Urinary bladder (tissue), 4 donors: ENCODE data around the gene FBXO21. TPM values are rescaled to one million over a fixed set of nuclear protein-coding genes. Genes with fewer than 3 reads are reported as not detected.
"Not testable (repeated sequence)": the region's sequence is repeated elsewhere in the genome, so short reads cannot be mapped to it uniquely, and the experiment has no call there.

Experiments used
- DNase-seq: peaks from one replicate; pipeline ENCODE4 v3.0.0-alpha.2; 2015; ENCODE audit errors: extremely low spot score
- H3K27ac ChIP-seq: one replicate; pipeline ENCODE4 v1.5.1; 2013; ENCODE audit warnings: low read depth, mild to moderate bottlenecking, moderate library complexity
- H3K36me3 ChIP-seq: one replicate; pipeline ENCODE4 v1.6.1; 2013; ENCODE audit warnings: mild to moderate bottlenecking, moderate library complexity; ENCODE audit not compliant: insufficient read depth
- H3K4me1 ChIP-seq: one replicate; pipeline ENCODE4 v1.6.1; 2013; ENCODE audit warnings: mild to moderate bottlenecking, moderate library complexity; ENCODE audit not compliant: insufficient read depth
- H3K4me3 ChIP-seq: one replicate; pipeline ENCODE4 v1.5.1; 2013; ENCODE audit warnings: low read depth, low read length
- WGBS: extraction: QIAGEN DNeasy Blood & Tissue Kit; methylation state at CpG from one replicate; pipeline ENCODE4 v1.1.7; 2013; 5-methylcytosine and 5-hydroxymethylcytosine counted together
- polyA plus RNA-seq: library from polyadenylated mRNA; stranded (reverse); fragments of 200-250 nt; gene quantifications from one replicate; pipeline ENCODE4 v1.2.3, GENCODE V29; 2013
- total RNA-seq: library from RNA; depleted of rRNA; stranded (reverse); fragments of >200 nt; gene quantifications from one replicate; pipeline ENCODE4 v1.2.3, GENCODE V29; 2014
- donor health status: healthy with polysubstance abuse.
- donor health status: healthy.

FBXO21 gene, protein sequence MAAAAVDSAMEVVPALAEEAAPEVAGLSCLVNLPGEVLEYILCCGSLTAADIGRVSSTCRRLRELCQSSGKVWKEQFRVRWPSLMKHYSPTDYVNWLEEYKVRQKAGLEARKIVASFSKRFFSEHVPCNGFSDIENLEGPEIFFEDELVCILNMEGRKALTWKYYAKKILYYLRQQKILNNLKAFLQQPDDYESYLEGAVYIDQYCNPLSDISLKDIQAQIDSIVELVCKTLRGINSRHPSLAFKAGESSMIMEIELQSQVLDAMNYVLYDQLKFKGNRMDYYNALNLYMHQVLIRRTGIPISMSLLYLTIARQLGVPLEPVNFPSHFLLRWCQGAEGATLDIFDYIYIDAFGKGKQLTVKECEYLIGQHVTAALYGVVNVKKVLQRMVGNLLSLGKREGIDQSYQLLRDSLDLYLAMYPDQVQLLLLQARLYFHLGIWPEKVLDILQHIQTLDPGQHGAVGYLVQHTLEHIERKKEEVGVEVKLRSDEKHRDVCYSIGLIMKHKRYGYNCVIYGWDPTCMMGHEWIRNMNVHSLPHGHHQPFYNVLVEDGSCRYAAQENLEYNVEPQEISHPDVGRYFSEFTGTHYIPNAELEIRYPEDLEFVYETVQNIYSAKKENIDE
- total RNA-seq (70.7 TPM), polyA plus RNA-seq (40.2 TPM)

DNA sequence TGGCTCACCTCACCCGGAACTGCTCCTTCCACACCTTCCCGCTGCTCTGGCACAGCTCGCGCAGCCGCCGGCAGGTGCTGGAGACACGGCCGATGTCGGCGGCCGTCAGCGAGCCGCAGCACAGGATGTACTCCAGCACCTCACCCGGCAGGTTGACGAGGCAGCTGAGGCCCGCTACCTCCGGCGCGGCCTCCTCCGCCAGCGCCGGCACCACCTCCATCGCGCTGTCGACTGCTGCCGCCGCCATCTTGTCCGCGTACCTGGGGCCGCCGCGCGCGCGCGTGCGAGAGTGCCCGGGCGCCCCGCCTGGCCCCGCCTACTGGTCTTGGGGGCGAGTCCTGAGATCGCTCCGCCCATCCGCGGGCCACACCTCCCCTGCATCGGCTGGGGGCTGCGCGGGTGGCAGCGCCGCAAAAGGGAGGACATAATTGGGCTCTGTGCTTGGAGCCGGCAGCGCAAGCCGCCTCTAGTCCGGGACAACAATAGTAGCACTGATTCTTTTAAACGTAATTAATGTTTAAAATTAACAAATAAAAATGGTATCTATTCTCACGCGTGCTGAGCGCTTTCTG lies at the start of gene FBXO21:
Gene FBXO21 (minus strand): TSS at position 261 of the 572 bp plus-strand sequence. CDS start 14 bp downstream, at position 247.
- Histone ChIP-seq H3K4me1 (no peaks in the 10 kb centered on the region), H3K27ac (peak within 1 kb of the TSS; percentile 48), H3K4me3 (peak within 1 kb of the TSS; percentile 100), H3K36me3 (no peaks in the 10 kb centered on the region)
- peak; percentile 47 for DNase-seq
- 2% methylated on average over 59 of the region's 59 CpGs for WGBS

DNA sequence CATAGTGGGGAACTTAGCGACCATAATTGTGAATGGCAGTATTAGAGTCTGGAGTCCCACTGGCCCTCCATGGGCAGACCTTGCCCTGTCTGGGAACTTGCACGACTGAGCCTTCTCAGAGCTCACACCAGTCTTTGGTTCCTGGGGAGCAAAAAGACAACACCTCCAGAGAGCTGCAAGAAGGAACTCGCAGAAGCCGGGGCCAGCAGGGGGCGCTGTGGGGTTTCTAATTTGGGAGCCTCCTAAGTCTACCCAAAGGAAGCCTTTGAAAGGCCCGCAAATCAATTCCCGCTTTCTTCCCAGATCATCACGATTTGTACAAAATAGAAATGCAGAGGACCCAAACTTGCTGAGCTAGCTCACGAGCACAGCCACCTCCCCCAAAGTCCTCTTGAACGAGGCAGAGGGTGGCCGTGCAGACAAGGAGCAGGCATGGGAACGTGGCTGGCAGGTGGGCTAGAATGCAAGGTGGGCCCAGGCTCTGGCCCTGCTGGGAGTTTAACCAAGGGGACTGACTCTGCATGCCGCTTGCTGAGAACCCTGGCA lies 46.3 kb upstream of the FBXO21 start:
- 5% methylated on average over 13 of the region's 13 CpGs for WGBS
- H3K27ac ChIP-seq: no peak overlapping the region
- no peak for DNase-seq
- H3K4me3 ChIP-seq: no peak overlapping the region
- no peaks in the 10 kb centered on the region for H3K4me1 ChIP-seq
- no peaks in the 10 kb centered on the region for H3K36me3 ChIP-seq

DNA sequence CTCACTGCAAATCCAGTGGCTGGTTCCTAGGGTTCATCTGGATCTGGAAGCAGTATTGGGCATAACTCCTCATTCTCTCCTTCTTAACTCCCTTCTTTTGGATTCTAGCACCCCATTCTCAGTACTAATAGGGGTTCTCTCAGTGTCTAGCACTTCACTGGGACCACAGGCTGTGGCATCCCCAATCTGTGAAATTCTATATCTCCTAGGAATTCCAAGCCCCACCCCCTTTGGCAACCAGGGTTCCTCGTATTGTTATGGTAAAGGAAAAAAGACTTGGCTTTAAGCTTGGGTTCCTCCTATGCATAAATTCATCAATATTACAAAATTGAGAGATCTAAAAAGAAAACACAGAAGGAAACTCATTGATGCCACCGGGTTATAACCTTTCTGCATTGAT lies 45.0 kb upstream of the FBXO21 start:
- 32% methylated on average over 2 of the region's 2 CpGs for WGBS
- Histone ChIP-seq H3K36me3 (no peaks in the 10 kb centered on the region), H3K4me3 (no peak overlapping the region), H3K4me1 (no peaks in the 10 kb centered on the region), H3K27ac (no peak overlapping the region)
- no peak for DNase-seq

DNA sequence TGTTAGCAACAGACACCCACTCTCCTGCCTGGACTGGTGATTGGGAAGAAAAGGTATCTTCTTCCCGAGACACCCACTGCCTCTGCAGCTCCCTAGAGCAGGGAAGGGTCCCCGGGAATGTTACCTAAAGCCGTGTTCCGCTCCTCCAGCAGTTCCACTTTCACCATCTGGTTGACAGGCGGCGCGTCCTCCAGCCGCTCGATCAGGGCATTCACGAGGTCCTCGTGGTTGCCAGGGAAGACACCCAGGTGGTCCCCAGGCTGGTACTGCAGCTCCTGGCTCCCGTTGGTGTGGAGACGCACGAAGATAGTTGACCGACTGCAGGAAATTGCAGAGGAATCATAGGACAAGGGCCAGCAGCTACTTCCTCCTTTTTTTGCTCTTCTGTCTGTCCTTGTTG lies 44.2 kb upstream of the FBXO21 start:
- Histone ChIP-seq H3K4me1 (no peaks in the 10 kb centered on the region), H3K4me3 (no peak overlapping the region), H3K27ac (no peak overlapping the region), H3K36me3 (no peaks in the 10 kb centered on the region)
- no peak for DNase-seq
- 91% methylated on average over 15 of the region's 15 CpGs for WGBS

DNA sequence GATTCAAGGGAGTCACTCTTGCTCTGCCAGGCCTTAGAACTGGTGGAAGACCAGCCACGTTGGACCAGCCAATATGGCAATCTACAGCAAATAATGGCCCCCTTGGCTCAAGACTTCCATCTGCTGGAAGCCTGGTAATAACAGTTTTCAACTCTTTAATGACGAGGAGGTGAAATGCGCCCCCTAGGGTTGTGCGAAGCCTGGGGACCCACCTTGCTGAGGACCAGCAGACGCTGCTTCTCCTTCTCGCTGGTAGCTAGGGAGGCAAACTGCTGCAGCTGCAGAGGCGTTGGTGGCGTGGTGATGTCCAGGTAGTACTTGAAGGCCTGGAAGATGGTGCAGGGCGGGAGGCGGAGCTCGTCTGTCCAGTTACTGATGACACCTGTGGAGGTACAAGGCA lies 41.5 kb upstream of the FBXO21 start:
- 79% methylated on average over 11 of the region's 11 CpGs for WGBS
- Histone ChIP-seq H3K4me1 (no peaks in the 10 kb centered on the region), H3K4me3 (no peak overlapping the region), H3K36me3 (no peaks in the 10 kb centered on the region), H3K27ac (no peak overlapping the region)
- no peak for DNase-seq

DNA sequence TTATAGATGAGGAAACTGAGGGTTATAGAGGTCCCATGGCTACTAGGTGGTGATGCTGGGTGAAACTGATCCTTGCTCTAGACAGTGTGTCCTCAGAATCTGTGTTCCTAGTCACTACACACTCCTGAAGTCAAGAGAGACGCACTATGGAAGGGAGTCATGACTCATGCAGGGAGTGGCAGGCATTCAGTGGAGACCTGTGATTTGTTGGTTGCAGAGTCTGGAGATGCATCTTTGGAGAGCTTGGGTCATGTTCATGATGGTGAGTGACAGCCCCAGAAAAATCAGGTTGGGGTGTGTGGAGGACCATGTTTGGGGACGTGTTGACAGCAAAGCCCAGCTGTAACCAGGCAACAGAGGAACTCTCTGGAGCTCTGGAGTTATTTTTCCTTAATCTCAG lies 38.0 kb upstream of the FBXO21 start:
- Histone ChIP-seq H3K36me3 (no peaks in the 10 kb centered on the region), H3K27ac (no peak overlapping the region), H3K4me3 (no peak overlapping the region), H3K4me1 (no peaks in the 10 kb centered on the region)
- 39% methylated on average over 2 of the region's 2 CpGs for WGBS
- DNase-seq: no peak

DNA sequence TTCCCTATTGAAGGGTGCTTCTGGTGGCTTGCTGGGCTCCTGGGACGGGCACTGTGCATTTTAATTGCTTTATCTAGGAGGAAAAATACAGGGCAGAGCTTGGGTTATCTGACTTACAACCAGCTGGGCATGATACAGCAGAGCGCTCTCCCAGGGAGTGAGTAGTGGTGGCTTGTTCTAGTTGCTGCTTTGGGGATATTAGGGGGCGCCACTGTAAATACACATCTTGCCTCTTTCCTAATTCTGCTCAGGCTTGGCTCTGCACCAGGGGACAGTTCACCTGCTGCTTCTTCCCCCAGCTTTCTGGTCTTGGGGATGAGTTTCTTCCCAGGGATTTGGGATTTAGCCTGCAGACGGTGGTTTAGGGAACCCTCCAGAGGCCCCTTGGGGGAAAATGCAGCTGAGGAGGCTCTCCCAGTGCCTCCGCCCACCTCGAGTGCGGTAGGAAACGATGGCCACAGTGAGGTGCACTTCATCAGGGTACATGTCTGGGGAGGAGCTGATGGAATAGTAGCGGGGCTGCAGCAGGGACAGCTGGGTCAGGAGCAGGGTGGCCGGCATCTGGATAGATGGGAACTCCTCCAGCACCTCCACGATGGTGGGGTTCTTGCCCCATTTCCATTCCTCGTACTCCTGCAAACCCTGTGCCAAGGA lies 36.9 kb upstream of the FBXO21 start:
- 45% methylated on average over 12 of the region's 12 CpGs for WGBS
- no peak for DNase-seq

DNA sequence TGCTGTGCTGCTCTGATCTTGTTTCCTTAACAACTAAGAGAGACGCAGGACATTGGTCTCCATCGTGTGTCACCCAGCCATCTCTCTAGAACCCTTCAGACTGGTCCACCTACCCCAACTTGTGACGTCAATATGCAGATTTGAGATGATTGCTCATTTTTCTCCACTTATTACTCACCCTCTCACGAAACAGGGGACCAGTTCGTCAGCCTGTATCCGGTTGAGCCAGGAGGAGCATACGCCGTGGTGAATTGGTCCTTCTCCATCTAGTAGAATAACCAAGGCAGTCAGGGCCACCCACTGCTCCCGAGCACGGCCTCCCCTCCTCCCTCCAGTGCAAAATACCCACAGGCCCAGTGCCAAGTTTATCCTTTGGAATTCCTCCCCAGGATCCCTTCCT lies 36.2 kb upstream of the FBXO21 start:
- Histone ChIP-seq H3K4me1 (no peaks in the 10 kb centered on the region), H3K27ac (no peak overlapping the region), H3K36me3 (no peaks in the 10 kb centered on the region), H3K4me3 (no peak overlapping the region)
- no peak for DNase-seq
- WGBS: 74% methylated on average over 10 of the region's 10 CpGs

More for the DNA sequence above, 36.9 kb upstream of the FBXO21 start:
- Histone ChIP-seq H3K27ac (no peak overlapping the region), H3K36me3 (no peaks in the 10 kb centered on the region), H3K4me1 (no peaks in the 10 kb centered on the region), H3K4me3 (no peak overlapping the region)

DNA sequence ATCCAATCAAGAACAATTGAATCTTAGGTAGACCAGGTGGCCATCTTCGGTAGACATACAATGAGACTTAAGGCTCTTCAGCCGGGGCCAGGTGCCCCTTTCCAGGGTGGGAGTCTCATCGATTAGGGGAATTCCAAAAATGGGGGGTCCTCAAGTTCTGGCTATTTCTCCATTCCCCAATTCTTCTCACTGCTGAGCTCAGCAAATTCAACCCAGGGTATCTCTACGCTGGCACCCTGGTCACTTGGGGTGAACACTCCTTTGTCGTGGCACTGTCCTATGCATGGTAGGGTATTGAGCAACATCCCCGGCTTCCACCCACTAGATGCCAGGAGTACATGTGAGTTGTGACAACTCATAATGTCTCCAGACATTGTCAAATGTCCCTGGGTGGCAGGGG lies 34.9 kb upstream of the FBXO21 start:
- DNase-seq: no peak
- no peak overlapping the region for H3K27ac ChIP-seq
- 88% methylated on average over 6 of the region's 6 CpGs for WGBS
- H3K36me3 ChIP-seq: no peaks in the 10 kb centered on the region
- H3K4me3 ChIP-seq: no peak overlapping the region
- no peaks in the 10 kb centered on the region for H3K4me1 ChIP-seq

DNA sequence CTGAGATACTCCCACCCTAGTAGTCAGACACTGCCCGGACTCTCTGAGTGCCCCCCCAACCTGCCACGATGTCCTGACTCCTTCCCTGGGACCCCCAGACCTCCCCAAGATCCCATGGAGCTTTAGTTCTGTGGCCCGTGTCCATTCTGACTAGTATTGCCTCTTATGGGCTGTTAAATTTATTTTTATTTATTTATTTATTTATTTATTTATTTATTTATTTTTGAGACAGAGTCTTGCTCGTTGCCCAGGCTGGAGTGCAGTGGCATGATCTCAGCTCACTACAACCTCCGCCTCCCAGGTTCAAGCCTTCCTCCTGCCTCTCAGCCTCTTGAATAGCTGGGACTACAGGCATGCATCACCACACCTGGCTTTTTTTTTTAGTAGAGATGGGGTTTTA lies 30.7 kb upstream of the FBXO21 start:
- not testable (repeated sequence) for H3K4me3 ChIP-seq, H3K36me3 ChIP-seq, H3K27ac ChIP-seq, DNase-seq, H3K4me1 ChIP-seq
- 73% methylated on average over 5 of the region's 5 CpGs for WGBS

DNA sequence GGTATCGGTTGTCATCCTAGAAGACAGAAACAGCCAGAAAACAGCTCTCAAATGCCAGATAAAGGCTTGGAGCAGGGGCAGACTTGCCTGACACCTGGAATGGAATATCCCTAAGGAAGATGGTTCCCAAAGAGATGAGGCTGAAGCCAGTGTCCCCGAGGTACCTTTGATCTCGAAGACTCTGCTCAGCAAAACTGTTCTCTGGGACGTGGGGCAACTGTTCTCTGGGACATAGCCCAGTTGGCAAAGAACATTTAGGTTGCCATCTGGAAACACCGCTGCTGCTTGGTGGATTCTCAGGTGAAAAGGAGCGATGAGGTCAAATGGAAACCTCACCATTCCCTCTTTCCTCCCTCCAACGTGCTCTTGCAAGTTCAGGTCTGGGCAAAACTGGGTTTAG lies 27.9 kb upstream of the FBXO21 start:
- no peak for DNase-seq
- H3K36me3 ChIP-seq: no peaks in the 10 kb centered on the region
- no peaks in the 10 kb centered on the region for H3K4me1 ChIP-seq
- WGBS: 81% methylated on average over 7 of the region's 7 CpGs
- no peak overlapping the region for H3K4me3 ChIP-seq
- H3K27ac ChIP-seq: no peak overlapping the region

DNA sequence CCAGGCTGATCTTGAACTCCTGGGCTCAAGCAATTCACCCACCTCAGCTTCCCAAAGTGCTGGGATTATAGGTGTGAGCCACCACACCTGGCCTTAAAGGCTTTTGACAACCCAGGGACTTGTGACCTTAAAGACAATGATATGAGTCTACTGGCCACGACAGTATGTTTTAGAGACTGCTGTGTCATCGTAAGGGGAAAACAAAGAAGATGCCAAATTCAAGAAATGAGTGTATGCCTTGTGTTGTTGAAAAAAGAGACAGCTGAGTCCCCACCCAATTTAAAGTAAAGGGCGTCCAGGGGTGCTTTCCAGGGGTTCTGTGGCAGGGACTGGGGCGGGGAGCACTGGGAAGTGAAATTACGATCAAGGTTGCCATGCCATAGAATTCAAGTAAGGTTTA lies 26.4 kb upstream of the FBXO21 start:
- H3K4me1 ChIP-seq: no peaks in the 10 kb centered on the region
- no peak for DNase-seq
- H3K4me3 ChIP-seq: no peak overlapping the region
- 72% methylated on average over 5 of the region's 5 CpGs for WGBS
- H3K27ac ChIP-seq: no peak overlapping the region
- no peaks in the 10 kb centered on the region for H3K36me3 ChIP-seq

DNA sequence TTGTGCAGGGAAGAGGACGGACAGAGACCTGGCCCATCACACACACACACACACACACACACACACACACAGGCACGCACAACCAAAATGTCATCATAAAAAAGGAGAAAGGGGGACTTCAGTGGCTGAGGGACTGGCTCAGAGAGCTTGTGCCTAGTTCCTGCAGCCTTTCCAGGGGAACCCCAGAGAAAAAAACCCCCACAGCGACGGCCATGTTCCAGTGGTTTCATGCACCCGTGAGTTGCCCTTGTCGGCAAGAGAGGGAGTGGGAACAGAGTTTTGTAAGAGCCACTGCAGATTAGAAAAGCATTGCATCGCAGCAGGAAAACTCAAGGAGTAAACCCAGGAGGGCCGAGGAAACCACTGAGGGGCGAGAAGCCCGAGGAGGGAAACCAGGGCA lies 24.5 kb upstream of the FBXO21 start:
- DNase-seq: no peak
- Histone ChIP-seq H3K4me3 (no peak overlapping the region), H3K4me1 (no peaks in the 10 kb centered on the region), H3K36me3 (no peaks in the 10 kb centered on the region), H3K27ac (no peak overlapping the region)
- WGBS: 67% methylated on average over 10 of the region's 10 CpGs
